PC-3 (cell line): ENCODE data around the gene MIPOL1. TPM values are rescaled to one million over a fixed set of nuclear protein-coding genes. Genes with fewer than 3 reads are reported as not detected.
"Not testable (repeated sequence)": the region's sequence is repeated elsewhere in the genome, so short reads cannot be mapped to it uniquely, and the experiment has no call there.

Experiments
- ATAC-seq: fragments of 200-7000 bp; cut with Tn5 transposase; 2 replicates; pipeline ENCODE4 v1.9.1; 2020; ENCODE audit warnings: mild to moderate bottlenecking, moderate library complexity
- BruUV-seq: library from RNA; stranded (reverse); fragments of 400-500 nt; replicated peaks from 2 replicates; lab custom pipeline; 2021; lab: Mats Ljungman, UMichigan
- CTCF ChIA-PET: fragments of 300-600 bp; sonication (Branson Sonifier 250); formaldehyde crosslinking; loops from one replicate; lab custom pipeline; 2022; ENCODE audit warnings: antibody characterized with exemption; lab: Charles Lee
- POLR2A ChIA-PET: fragments of 300-600 bp; sonication (Branson Sonifier 250); formaldehyde crosslinking; loops from one replicate; lab custom pipeline; 2022; ENCODE audit warnings: antibody characterized with exemption; ENCODE audit not compliant: unreplicated experiment; lab: Charles Lee
- DNase-seq: peaks from one replicate; pipeline ENCODE4 v3.0.0-alpha.2; 2015
- H2AFZ ChIP-seq: fragments of 300-600 bp; sonication (generic); 2 replicates; pipeline ENCODE4 v1.6.0; 2016; ENCODE audit warnings: antibody characterized with exemption, low read length
- H3F3A ChIP-seq: fragments of 300-600 bp; sonication (generic); one replicate; pipeline ENCODE4 v1.6.0; 2017; ENCODE audit warnings: antibody characterized with exemption, low read length, control low read depth, mild to moderate bottlenecking; ENCODE audit not compliant: unreplicated experiment
- H3K27ac ChIP-seq: fragments of 300-600 bp; sonication (generic); 2 replicates; pipeline ENCODE4 v1.5.1; 2016; ENCODE audit warnings: mild to moderate bottlenecking, low read length
- H3K27me3 ChIP-seq: fragments of 300-600 bp; sonication (generic); 2 replicates; pipeline ENCODE4 v1.6.1; 2016; ENCODE audit warnings: low read length, mixed read lengths
- H3K36me3 ChIP-seq: fragments of 300-600 bp; sonication (generic); 2 replicates; pipeline ENCODE4 v1.6.1; 2016; ENCODE audit warnings: low read depth, mixed run types, low read length, mixed read lengths
- H3K4me1 ChIP-seq: fragments of 300-600 bp; sonication (generic); 2 replicates; pipeline ENCODE4 v1.5.1; 2016; ENCODE audit warnings: low read length; ENCODE audit not compliant: insufficient read depth
- H3K4me2 ChIP-seq: fragments of 300-600 bp; sonication (generic); 2 replicates; pipeline ENCODE4 v1.6.0; 2016; ENCODE audit warnings: low read length
- H3K4me3 ChIP-seq: fragments of 300-600 bp; sonication (generic); 2 replicates; pipeline ENCODE4 v1.5.1; 2016; ENCODE audit warnings: mild to moderate bottlenecking, low read length, mixed read lengths
- H3K79me2 ChIP-seq: fragments of 300-600 bp; sonication (generic); 2 replicates; pipeline ENCODE4 v1.6.1; 2017; ENCODE audit warnings: low read length, mixed read lengths
- H3K9ac ChIP-seq: fragments of 300-600 bp; sonication (generic); 2 replicates; pipeline ENCODE4 v1.6.0; 2016; ENCODE audit warnings: mild to moderate bottlenecking, low read length
- H3K9me2 ChIP-seq: fragments of 300-600 bp; sonication (generic); replicated peaks from 2 replicates; pipeline ENCODE4 v1.6.1; 2016; ENCODE audit warnings: mixed run types, low read length, mixed read lengths
- H3K9me3 ChIP-seq: fragments of 300-600 bp; sonication (generic); 2 replicates; pipeline ENCODE4 v1.6.1; 2016; ENCODE audit warnings: low read length, mixed read lengths
- H4K20me1 ChIP-seq: fragments of 300-600 bp; sonication (generic); 2 replicates; pipeline ENCODE4 v1.6.1; 2016; ENCODE audit warnings: low read length, mixed read lengths
- EZH2 ChIP-seq: fragments of 300-600 bp; sonication (generic); IDR thresholded peaks from one replicate; pipeline ENCODE4 v1.6.1; 2017; ENCODE audit warnings: antibody characterized with exemption, mild to moderate bottlenecking, low read length; ENCODE audit not compliant: unreplicated experiment
- EZH2phosphoT487 ChIP-seq: fragments of 300-600 bp; sonication (generic); IDR thresholded peaks from 2 replicates; pipeline ENCODE4 v1.6.1; 2018; ENCODE audit warnings: mild to moderate bottlenecking, antibody characterized with exemption, low read length, borderline replicate concordance
- intact Hi-C: fragments of 100-400 bp; cut with micrococcal nuclease; formaldehyde crosslinking; loops from 2 replicates; pipeline ENCODE4 v1.9.0; 2023
- total RNA-seq: library from RNA; depleted of rRNA; stranded (reverse); fragments of >200 nt; gene quantifications from 2 replicates; pipeline ENCODE4 v1.2.3, GENCODE V29; 2014
- TF ChIP-seq, protein P1 (sequence below): fragments of 300-600 bp; sonication (generic); conservative IDR thresholded peaks from 2 replicates; pipeline ENCODE4 v1.5.1; 2017; ENCODE audit warnings: antibody characterized with exemption, low read depth, mild to moderate bottlenecking, low read length

Gene MIPOL1
- total RNA-seq, 1 experiment from 2014 or later = 22.5 TPM

DNA sequence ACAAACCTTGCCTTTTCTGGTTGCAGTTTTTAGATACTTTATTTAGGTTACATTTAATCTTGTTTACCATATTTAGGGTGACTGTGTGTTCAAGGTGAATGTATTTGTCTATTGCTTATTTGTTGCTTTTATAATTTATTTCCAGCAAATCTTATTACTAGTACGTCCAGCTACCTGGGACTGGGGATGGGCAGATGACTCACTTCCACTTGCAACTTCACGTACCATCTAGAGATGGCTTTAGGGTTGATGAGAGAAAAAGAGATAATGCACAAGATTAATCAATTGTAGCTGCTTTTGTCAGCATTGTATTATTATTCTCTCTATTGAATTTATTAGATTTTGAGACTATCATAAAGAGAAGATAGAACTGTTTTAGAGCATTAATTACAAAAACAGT is 5.1 kb downstream of the MIPOL1 start:
- Histone ChIP-seq H3K27ac (peak overlapping the region; percentile 81), H3K4me3 (peak overlapping the region; percentile 31), H3K27me3 (no peaks in the 10 kb centered on the region), H3K79me2 (peaks cover 93% of the 10 kb centered on the region), H4K20me1 (no peaks in the 10 kb centered on the region), H3K9ac (peak overlapping the region; percentile 18; the same call in 1 of the 2 replicates), H3K4me1 (peaks cover 45% of the 10 kb centered on the region), H3F3A (no peaks in the 10 kb centered on the region), H3K4me2 (peak overlapping the region; percentile 66), H3K36me3 (peaks cover 23% of the 10 kb centered on the region), H2AFZ (no peak overlapping the region), H3K9me2 (no peaks in the 10 kb centered on the region), H3K9me3 (peaks cover 8% of the 10 kb centered on the region; the same call in 1 of the 2 replicates)
- ATAC-seq = peak; percentile 49
- POLR2A ChIA-PET = no interaction called here
- no peak for TF ChIP-seq EZH2
- TF ChIP-seq EZH2phosphoT487 = no peak
- TF ChIP-seq, protein P1, sequence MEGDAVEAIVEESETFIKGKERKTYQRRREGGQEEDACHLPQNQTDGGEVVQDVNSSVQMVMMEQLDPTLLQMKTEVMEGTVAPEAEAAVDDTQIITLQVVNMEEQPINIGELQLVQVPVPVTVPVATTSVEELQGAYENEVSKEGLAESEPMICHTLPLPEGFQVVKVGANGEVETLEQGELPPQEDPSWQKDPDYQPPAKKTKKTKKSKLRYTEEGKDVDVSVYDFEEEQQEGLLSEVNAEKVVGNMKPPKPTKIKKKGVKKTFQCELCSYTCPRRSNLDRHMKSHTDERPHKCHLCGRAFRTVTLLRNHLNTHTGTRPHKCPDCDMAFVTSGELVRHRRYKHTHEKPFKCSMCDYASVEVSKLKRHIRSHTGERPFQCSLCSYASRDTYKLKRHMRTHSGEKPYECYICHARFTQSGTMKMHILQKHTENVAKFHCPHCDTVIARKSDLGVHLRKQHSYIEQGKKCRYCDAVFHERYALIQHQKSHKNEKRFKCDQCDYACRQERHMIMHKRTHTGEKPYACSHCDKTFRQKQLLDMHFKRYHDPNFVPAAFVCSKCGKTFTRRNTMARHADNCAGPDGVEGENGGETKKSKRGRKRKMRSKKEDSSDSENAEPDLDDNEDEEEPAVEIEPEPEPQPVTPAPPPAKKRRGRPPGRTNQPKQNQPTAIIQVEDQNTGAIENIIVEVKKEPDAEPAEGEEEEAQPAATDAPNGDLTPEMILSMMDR = no peak
- CTCF ChIA-PET = interaction anchor here (1.0 to 2.0 kb wide), 3 partner anchors 27 to 31 kb away, joined by 3 to 8 read pairs (median 5); no protein-coding TSS in a partner anchor
- peak; percentile 53 for DNase-seq
- intact Hi-C loops = loop anchor here (2.0 kb wide), 2 partner anchors 22 to 30 kb away; no protein-coding TSS in a partner anchor
- no TSS peak for BruUV-seq

DNA sequence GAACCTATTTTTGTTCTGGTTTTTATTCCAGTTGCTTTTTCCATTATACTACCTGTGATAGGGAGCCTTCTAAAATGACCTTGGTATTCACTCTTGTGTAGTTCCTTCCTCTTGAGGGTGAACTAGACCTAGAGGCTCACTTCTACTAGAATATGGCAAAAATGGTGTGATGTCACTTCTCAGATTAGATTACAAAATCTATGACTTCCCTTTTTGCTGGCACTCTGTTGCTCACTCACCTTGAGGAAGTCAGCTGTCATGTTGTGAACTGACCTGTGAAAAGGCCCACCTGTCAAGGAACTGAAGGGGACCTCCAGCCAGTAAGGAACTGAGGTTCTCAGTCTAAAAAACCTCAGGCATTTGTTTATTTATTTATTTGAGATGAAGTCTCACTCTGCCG is 5.7 kb downstream of the MIPOL1 start:
- no peak overlapping the region for H2AFZ ChIP-seq
- peak overlapping the region; percentile 81 for H3K27ac ChIP-seq
- ChIA-PET CTCF (interaction anchor here (2.0 kb wide), 1 partner anchor 27 kb away, joined by 8 read pairs; no protein-coding TSS in a partner anchor), POLR2A (no interaction called here)
- H3K9me3 ChIP-seq = peaks cover 8% of the 10 kb centered on the region; the same call in 1 of the 2 replicates
- H3K4me3 ChIP-seq = peak overlapping the region; percentile 31; the same call in 1 of the 2 replicates
- intact Hi-C loops = loop anchor here (2.0 kb wide), 2 partner anchors 21 to 29 kb away; no protein-coding TSS in a partner anchor
- H3K27me3 ChIP-seq = no peaks in the 10 kb centered on the region
- no peak for TF ChIP-seq EZH2phosphoT487
- TF ChIP-seq, protein P1 = no peak
- no peak for TF ChIP-seq EZH2
- H3K36me3 ChIP-seq = peaks cover 23% of the 10 kb centered on the region
- ATAC-seq (no peak), DNase-seq (no peak)
- no TSS peak for BruUV-seq
- peaks cover 91% of the 10 kb centered on the region for H3K79me2 ChIP-seq
- peak overlapping the region; percentile 66 for H3K4me2 ChIP-seq
- H3K9me2 ChIP-seq = no peaks in the 10 kb centered on the region
- H4K20me1 ChIP-seq = no peaks in the 10 kb centered on the region
- no peaks in the 10 kb centered on the region for H3F3A ChIP-seq
- H3K4me1 ChIP-seq = peaks cover 45% of the 10 kb centered on the region
- no peak overlapping the region for H3K9ac ChIP-seq

DNA sequence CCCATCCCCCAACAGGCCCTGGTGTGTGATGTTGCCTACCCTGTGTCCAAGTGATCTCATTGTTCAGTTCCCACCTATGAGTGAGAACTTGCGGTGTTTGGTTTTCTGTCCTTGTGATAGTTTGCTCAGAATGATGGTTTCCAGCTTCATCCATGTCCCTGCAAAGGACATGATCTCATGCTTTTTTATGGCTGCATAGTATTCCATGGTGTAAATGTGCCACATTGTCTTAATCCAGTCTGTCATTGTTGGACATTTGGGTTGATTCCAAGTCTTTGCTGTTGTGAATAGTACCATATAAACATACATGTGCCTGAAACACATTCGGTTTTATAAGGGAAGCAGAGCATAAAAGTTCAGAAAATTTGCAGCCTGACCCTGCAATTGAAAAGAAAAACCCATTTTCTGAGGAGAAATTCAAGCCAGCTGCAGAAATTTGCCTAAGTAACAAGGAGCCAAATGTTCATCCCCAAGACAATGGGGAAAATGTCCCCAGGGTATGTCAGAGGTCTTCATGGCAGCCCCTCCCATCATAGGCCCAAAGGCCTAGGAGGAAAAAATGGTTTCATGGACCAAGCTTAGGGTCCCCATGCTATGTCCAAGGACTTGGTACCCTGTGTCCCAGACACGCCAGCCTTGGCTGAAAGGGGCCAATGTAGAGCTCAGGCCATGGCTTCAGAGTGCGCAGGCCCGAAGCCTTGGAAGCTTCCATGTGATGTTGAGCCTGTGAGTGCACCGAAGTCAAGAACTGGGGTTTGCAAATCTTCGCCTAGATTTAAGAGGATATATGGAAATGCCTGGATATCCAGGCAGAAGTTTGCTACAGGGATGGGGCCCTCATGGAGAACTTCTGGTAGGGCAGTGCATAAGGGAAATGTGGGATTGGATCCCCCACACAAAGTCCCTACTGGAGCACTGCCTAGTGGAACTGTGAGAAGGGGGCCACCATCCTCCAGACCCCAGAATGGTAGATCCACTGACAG is 8.2 kb downstream of the MIPOL1 start:
- H3K4me2 ChIP-seq, POLR2A ChIA-PET, intact Hi-C loops, H2AFZ ChIP-seq, ATAC-seq, H3K27ac ChIP-seq, H4K20me1 ChIP-seq, H3K9me2 ChIP-seq, H3K27me3 ChIP-seq, H3K4me3 ChIP-seq, H3K9ac ChIP-seq, H3F3A ChIP-seq, CTCF ChIA-PET, H3K9me3 ChIP-seq, BruUV-seq, DNase-seq: not testable (repeated sequence)
- Histone ChIP-seq H3K36me3 (peaks cover 23% of the 10 kb centered on the region), H3K79me2 (peaks cover 73% of the 10 kb centered on the region), H3K4me1 (peaks cover 26% of the 10 kb centered on the region)

DNA sequence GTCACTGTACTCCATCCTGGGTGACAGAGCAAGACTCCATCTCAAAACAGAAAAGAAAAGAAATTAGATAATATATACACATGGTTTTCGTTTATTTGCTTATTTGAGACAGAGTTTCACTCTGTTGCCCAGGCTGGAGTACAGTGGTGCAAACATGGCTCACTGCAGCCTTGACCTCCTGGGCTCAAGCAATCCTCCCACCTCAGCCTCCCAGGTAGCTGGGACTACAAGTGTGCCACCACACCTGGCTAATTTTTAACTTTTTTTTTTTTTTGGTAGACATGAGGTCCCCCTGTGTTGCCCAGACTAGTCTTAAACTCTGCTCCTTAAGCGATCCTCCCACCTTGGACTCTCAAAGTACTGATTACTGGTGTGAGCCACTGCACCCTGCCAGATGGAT is 11.9 kb downstream of the MIPOL1 start:
- H3F3A ChIP-seq, DNase-seq, ATAC-seq, intact Hi-C loops, CTCF ChIA-PET, H3K4me1 ChIP-seq, H3K9me3 ChIP-seq, H3K4me2 ChIP-seq, H3K9ac ChIP-seq, H3K27ac ChIP-seq, H3K9me2 ChIP-seq, H3K27me3 ChIP-seq, H4K20me1 ChIP-seq, H3K4me3 ChIP-seq, POLR2A ChIA-PET, BruUV-seq, H2AFZ ChIP-seq: not testable (repeated sequence)
- Histone ChIP-seq H3K79me2 (peaks cover 40% of the 10 kb centered on the region), H3K36me3 (peaks cover 21% of the 10 kb centered on the region)
